ENCODE results near the gene SWT1.
"Not testable (repeated sequence)": the region's sequence is repeated elsewhere in the genome, so short reads cannot be mapped to it uniquely, and the experiment has no call there.

Gene SWT1

DNA sequence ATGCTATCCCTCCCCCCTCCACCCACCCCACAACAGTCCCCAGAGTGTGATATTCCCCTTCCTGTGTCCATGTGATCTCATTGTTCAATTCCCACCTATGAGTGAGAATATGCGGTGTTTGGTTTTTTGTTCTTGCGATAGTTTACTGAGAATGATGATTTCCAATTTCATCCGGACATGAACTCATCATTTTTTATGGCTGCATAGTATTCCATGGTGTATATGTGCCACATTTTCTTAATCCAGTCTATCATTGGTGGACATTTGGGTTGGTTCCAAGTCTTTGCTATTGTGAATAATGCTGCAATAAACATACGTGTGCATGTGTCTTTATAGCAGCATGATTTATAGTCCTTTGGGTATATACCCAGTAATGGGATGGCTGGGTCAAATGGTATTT is 95.0 kb downstream of the SWT1 start:
- DNase-seq = not testable (repeated sequence)

GRCh38 chr1:185252404-185252803 is 95.4 kb downstream of the SWT1 start:
- not testable (repeated sequence) for DNase-seq

GRCh38 chr1:185255595-185255994 is 98.6 kb downstream of the SWT1 start:
- DNase-seq = not testable (repeated sequence)

GRCh38 chr1:185257116-185257949 is 100.4 kb downstream of the SWT1 start:
- DNase-seq = not testable (repeated sequence)

- no peak for DNase-seq
Measured at GRCh38 chr1:185257950-185258208, 100.9 kb downstream of the SWT1 start.

DNA sequence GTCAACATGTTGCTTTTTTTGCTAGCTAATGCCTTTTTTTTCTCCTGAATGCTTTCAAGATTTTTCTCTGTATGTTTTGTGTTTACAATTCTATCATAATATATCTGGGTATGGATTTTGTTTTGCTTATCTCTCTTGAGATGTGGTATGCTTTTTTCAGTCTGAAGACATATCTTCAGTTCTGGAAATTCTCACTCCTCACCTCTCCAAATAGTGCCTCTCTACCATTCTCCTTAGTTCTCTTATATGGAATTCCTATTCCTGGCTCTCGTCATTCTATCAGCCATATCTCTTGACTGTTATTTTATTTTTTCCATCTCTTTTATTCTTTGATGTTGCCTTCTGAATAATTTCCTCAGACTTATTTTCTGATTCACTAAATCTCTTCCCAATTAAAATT is 101.7 kb downstream of the SWT1 start:
- no peak for DNase-seq

DNA sequence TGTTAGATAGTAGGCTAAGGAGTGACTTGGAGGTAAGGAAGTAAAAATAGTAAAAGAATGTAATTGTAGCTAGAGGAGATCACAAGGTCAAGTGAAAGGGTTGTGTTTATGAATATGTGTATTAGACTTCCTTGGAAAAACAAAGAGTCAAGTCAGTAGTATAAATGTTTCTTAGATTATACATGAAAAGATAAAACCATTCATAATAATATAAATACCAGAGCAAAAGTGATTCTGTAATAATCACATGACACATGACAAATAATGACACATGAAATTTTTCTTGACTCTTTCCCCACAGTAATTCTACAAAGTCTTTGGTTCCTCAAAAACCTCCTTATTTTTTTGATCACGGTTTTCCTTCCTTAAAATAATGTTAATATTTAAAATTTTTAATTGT is 103.6 kb downstream of the SWT1 start:
- no peak for DNase-seq

DNA sequence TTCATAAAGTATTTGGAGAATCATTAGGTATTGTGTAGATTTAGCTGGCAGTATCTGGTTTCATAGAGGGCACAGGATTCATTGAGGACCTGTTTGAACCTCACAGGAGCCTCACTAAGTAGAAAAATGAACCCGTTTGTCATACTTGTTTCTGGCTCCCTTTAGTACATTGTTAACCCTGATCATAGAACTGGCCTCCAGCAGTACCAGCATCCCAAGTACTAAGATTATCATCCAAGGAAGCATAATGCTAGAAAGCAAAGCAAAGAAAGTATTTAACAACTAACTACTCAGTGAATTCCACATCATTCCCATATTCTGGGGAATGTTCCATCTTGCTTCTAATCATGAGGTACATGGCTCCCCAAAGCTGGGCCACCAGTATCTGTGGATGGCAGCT is 105.2 kb downstream of the SWT1 start:
- DNase-seq = no peak

GRCh38 chr1:185263292-185263691 is 106.3 kb downstream of the SWT1 start:
- DNase-seq = no peak

DNA sequence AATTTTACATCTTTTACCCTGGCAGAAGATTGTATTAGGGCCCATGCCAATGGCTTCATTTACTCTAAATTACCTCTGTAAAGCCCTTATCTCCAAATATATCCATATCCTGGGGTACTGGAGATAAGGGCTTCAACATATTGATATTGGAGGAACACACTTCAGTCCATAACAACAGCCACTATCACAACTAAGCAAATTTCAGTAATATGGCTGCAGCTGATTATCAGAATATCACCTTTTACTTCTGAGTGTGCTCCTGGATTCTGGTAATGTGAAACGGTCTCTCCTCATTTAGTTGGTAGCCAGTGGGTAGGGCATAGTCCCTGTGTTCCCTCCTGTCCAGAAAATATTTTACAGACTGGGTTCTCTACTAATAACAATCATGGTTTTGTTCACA is 106.8 kb downstream of the SWT1 start:
- no peak for DNase-seq

- DNase-seq = no peak
Measured at GRCh38 chr1:185265314-185265713, 108.3 kb downstream of the SWT1 start.

- DNase-seq = no peak
Measured at GRCh38 chr1:185267301-185267700, 110.3 kb downstream of the SWT1 start.

DNA sequence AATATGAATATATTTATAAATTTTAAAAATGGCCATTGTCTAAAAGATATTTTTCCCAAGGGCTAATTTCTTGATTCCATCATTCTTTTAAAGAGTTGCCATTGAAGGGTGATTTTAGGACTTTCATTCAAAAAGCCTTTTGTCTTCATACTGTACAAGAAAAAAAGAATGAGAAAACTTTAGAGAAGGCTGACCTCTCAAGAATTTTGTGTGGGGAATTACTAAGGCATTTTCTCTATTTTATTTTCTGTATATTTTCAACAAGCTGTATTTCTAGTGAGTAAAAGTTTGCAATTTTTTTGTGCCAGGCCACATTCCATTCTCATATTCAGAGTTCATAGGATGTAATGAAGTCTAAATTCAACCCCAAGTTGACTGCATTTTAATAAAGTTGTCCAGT is 110.7 kb downstream of the SWT1 start:
- DNase-seq = no peak

- no peak for DNase-seq
Measured at GRCh38 chr1:185268352-185268751, 111.4 kb downstream of the SWT1 start.

- DNase-seq = no peak
Measured at GRCh38 chr1:185271921-185272320, 115.0 kb downstream of the SWT1 start.

DNA sequence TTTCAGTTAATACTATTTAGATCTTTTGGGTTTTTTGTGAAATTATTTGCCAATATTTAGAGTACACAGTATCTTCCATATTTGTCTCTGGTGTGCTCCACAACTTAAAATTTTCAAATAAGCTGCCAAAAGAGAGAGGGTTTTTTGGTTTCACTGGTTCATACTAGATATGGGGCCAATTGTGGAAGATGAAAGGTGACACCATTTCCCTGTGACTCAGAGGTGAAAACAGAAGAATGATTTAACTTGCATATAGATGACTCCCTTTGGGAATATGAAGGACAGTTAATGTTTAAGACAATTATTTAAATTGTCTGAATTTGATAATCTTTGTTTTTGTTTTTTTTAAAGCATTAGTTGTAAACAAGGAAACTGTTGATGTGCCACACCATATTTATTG is 122.6 kb downstream of the SWT1 start:
- DNase-seq = no peak

GRCh38 chr1:185280589-185280988 is 123.6 kb downstream of the SWT1 start:
- no peak for DNase-seq

DNA sequence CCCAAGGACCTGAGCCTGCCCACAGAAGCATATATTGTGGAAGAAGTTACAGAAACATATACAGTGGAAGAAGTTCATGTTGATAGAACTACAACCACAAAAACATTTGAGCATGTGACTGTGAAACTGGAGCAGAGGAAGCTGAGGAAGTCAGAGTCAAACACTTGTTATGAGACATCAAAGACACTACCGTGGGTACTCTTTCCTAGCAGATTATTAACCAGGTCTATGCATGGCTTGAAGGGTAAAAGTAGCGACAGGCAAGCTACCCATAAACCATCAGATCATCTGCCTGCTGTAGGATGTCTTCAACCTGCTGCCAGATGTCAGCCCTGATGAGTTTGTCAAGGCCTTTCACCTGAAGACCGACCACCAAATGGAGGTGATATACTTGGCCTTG is 124.3 kb downstream of the SWT1 start:
- DNase-seq = no peak

- no peak for DNase-seq
Measured at GRCh38 chr1:185284116-185284515, 127.1 kb downstream of the SWT1 start.

GRCh38 chr1:185284533-185285276 is 127.7 kb downstream of the SWT1 start:
- DNase-seq = no peak

GRCh38 chr1:185287451-185287850 is 130.5 kb downstream of the SWT1 start:
- DNase-seq = no peak

- no peak for DNase-seq
Measured at GRCh38 chr1:185288435-185288834, 131.5 kb downstream of the SWT1 start.

GRCh38 chr1:185289880-185290279 is 132.9 kb downstream of the SWT1 start:
- DNase-seq = no peak

- DNase-seq = no peak
Measured at GRCh38 chr1:185291159-185291558, 134.2 kb downstream of the SWT1 start.

DNA sequence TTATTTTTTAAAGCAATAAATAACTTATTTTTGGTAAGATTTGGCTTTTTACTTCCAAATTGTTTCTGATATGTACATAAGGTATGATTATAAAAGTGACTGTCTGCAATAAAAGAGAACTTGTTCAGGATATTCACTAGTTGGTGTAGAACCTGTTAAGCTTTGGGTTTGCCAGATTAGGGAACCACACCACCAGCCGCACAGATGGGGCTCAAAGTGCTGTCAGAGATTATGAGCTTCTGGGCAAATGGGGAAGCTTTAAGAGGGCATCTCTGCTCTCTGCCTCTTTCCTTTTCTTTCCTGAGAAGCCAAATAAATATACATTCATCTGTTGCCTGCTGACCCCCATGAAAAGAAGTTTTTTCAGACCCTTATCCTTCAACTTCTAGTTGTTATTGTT is 134.7 kb downstream of the SWT1 start:
- no peak for DNase-seq
